GM20431 (cell line): ENCODE measurements around the gene KRABD2.

Experiments
- in situ Hi-C: fragments of 300-500 bp; cut with MseI, MboI; formaldehyde crosslinking; loops from one replicate; pipeline ENCODE4 v1.15.0; 2020; ENCODE audit warnings: low sequenced_read_pairs; ENCODE audit not compliant: unreplicated experiment

The KRABD2 gene

GRCh38 chr17:8327303-8327649, 49.2 kb downstream of the KRABD2 start:
- in situ Hi-C loops = no loop called here
